Measurements from ENCODE around the gene TRMT11. TPM values are rescaled to one million over a fixed set of nuclear protein-coding genes. Genes with fewer than 3 reads are reported as not detected.

TRMT11 gene
- total RNA-seq = 27.8 and 28.7 TPM in 2 replicates

GRCh38 chr6:125986301-125987025 lies at the start of gene TRMT11:
Gene TRMT11, plus strand, starts transcription at chr6:125986540. Its CDS starts 11 bp downstream, at chr6:125986551.

DNA sequence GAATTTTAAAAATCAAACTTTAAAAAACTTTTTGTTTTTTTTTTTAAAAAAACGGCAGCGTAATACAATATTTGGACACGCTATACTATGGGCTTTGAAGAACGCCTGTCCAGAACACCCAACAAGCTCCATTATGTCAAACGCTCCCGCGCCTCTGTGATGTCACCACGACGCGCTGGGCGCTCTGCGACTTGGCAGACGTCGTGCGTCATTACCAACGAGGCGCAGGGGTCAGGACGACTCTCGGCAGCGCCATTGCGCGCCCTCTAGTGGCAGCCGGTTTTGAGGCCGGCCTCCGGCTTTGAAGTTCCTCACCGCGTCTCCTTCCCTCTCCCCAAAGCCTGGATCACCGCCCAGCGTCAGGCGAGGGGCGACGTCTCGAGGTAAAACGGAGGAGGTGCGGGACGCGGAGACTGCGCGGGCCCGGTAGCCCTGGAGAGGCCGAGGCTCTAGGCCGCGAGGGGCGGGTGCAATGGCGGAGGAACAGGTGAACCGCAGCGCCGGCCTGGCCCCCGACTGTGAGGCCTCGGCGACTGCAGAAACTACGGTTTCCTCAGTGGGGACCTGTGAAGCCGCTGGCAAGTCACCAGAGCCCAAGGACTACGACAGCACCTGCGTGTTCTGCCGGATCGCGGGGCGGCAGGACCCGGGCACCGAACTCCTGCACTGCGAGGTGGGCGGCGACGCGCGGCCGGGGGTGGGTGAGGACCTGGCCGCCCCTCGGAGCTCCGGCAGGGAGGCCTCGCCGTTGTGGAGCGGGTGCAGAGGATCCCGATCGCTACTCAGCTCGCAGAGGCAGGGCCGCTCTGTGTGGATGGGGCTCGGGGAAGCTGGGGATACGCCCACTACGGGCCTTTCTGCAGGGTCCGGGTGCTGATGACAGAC lies 29.6 kb upstream of the TRMT11 start, which contains the start of gene HINT3:
TSS of gene HINT3 (plus strand) at position 265 of the 885 bp plus-strand sequence. CDS start at position 473, 208 bp downstream.

Other genes starting within 250 kb of the TRMT11 start
- gene HEY2, start 236.9 kb upstream of the TRMT11 start, total RNA-seq = 0.34 and 0.36 TPM in 2 replicates
- gene NCOA7, start 195.6 kb upstream of the TRMT11 start, total RNA-seq = 66.0 and 151 TPM in 2 replicates
- 28.7 and 33.2 TPM in 2 replicates for gene HINT3, start 29.8 kb upstream of the TRMT11 start, total RNA-seq